GM21515 (cell line): ENCODE data around the gene C19orf47.
"Not testable (repeated sequence)": the region's sequence is repeated elsewhere in the genome, so short reads cannot be mapped to it uniquely, and the experiment has no call there.

Experiments used
- ATAC-seq: cut with Tn5 transposase; IDR thresholded peaks from one replicate; pipeline ENCODE4 v1.9.1; 2021; ENCODE audit not compliant: unreplicated experiment

The C19orf47 gene

GRCh38 chr19:40355975-40356680 is 7.9 kb upstream of the C19orf47 start:
- ATAC-seq: no peak

GRCh38 chr19:40348961-40349507 is 837 bp upstream of the C19orf47 start:
- peak; percentile 1 for ATAC-seq

GRCh38 chr19:40344422-40344821 is 3.8 kb downstream of the C19orf47 start:
- ATAC-seq: no peak

DNA sequence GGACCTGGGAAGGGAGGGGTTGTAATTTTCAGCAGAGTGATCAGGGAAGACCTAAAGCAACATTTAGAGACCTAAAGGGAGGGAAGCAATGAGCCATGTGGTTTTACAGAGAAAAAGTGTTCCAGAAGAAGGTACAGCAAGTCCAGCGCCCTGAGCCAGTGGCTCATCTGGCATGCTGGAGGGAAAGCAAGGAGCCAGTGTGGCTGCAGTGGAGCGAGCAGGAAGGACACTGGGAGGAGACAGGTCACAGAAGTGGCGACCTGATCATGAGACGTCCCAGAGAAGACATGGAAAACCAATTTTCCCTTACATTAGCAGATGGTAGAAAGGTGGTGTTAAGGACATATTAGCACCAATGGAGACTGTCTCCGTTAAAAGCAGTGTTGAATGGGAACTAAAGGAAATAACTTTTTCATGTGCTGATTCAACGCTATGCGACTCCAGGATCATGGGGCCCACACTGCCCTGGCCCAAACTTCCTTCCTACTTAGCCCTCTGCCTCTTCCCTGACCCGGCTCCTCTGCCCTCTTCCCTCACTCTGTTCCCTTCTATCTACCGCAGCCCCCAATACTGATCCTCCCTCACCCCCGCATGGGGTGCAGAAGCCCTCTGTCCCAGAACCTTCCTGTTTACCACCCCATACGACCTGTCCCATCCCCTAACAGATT is 5.4 kb downstream of the C19orf47 start:
- ATAC-seq: no peak

DNA sequence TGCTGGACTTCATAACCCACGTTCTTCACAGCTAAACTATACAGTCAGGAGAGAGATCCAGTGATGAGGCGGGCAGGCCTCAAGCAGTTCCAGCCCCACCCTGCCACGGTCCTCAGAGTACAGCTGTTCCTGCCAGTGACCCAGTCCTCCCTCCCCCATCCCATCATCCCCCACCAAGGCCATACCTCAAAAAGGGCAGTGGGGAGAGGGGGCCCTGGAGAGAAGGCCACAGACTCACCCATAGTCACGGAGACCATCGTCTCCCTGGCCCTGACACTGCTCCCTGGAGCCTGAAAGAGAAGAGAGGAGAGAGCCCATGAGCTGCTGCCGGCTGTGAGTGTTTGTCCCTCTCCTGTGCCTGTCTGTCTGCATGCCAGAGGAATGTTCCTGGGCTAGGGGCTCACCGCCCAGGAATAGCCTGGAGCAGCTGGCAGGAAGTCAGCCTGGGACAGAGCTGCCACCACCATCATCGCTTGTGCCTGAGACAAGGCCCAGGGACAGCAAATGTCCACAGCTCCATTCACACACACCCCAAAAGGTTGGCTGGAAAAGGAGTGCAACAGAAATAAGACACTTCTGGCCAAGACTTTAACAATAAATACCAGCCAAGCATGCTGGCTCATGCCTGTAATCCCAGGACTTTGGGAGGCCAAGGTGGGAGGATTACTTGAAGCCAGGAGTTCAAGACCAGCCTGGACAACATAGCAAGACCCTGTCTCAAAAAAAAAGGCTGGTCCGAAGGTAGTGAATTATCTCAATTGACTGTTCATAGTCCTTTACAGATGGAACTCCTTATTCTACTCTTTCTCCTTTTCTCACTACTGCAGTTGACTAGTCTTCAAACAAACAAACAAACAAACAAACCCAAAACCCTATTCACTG is 6.4 kb downstream of the C19orf47 start:
- ATAC-seq: no peak

- no peak for ATAC-seq
These were observed 9.0 kb downstream of the C19orf47 start for GRCh38 chr19:40339018-40339728.

DNA sequence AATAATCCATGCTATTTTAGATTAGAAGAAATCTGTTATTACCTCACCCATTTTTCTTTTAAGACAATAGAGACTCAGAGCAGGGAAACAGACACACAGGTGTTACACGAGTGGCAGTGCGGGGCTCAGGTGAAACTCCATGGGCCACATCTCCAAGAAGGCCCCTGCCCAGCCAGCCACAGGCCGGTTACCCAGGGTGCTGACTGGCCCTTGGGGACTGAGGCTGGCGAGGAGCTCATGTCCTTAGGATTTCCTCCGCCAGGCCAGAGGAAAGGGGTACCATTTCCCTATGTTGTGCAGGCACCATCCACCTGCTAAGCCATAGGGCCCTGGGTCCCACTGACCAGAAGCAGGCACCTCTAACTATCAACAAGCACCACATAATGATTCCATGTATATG is 10.6 kb downstream of the C19orf47 start:
- ATAC-seq: no peak

GRCh38 chr19:40337107-40337506 is 11.1 kb downstream of the C19orf47 start:
- no peak for ATAC-seq

GRCh38 chr19:40336601-40336900 is 11.6 kb downstream of the C19orf47 start:
- ATAC-seq: no peak

DNA sequence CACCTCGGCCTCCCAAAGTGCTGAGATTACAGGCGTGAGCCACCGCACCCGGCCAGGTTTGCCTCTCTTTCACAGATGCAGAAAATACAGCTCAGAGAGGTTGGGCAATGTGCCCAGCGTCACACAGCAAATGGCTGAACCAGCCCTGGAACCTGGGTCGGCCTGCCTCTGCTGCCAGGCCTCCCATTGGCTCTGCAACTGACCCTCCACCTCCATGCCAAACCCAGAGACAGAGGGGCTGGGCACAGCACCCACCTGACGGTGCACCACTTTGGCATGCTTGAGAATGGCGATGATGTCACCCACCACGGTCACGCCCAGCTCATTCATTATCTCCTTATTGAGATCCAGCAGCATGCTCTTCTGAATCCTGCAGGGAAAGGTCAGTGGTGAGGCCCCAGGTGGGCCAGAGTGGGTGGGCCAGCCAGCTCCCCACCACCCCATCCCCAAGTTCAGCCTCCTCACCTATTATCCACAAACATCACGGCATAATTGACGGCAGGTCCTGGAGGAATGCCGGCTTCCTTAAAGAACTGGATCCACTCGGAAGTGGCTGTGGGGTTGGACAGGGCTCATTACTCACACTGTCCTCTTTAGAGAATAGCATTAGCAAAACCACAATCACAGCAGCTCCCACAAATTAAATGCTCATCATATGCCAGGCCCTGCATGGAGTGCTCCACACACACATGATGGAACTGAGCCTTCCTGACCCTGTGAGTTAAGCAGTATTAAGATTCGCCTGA is 12.2 kb downstream of the C19orf47 start:
- no peak for ATAC-seq

GRCh38 chr19:40335101-40335500 is 13.1 kb downstream of the C19orf47 start:
- no peak for ATAC-seq

DNA sequence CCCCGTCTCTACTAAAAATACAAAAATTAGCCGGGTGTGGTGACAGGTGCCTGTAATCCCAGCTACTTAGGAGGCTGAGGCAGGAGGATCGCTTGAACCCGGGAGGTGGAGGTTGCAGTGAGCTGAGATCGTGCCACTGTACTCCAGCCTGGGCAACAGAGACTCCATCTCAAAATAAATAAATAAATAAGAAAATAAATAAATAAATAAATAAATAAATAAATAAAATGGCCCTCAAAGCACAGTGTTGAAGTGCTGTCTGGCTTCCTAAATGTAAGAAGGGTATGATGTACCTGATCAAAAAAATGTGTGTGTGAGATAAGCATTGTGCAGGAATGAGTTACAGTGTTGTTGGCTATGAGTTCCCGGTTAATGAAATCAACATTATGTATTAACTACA is 15.1 kb downstream of the C19orf47 start:
- not testable (repeated sequence) for ATAC-seq

DNA sequence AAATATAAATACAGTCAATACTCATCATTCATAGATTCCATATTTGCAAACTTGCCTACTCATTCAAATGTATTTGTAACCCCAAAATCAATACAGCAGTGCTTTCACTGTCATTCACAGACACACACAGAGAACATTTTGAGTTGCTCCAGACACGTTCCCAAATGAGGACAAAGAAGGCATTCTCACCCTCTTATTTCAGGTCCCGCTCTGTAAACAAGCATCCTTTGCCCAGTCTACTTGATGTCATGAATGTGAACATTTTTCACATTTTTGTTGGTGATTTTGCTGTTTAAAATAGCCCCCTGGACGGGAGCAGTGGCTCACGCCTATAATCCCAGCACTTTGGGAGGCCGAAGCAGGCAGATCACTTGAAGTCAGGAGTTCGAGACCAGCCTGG is 15.5 kb downstream of the C19orf47 start:
- ATAC-seq: no peak

DNA sequence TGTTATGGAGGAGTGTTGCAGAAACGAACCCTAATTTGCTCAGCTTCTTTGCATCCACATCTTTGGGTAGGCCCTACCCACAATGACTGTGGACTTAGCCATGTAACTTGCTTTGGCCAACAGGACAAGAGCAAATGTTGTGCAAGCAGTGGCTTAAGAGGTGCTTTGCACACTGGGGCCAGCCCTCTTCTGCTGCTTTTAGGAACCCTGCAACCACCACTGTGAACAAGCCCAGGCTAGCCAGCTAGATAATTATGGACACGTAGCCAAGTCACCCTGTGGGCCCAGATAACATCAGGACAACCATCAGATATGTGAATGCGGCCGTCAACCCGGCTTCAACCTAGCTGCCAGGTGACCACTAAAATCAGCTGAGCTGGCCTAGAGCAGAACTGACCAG is 17.1 kb downstream of the C19orf47 start:
- ATAC-seq: no peak

DNA sequence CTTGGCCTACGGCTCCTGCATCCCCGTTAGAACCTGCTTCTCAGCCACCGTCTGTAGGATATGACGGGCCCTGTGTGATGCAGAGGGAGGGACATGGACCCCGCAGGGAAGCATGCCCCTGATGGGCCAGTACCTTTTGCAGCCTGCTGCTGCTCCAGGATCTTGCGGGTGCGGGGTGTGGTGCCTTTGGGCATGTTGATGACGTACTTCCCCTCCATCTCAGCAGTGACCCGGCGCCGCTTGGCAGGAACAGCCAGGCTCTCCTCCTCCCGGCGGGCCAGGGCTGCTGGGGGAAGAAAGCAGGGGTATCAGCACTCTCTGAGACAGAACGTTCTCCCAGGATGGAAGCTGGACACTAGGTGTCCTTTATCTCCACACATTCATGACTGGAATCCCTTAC is 22.0 kb downstream of the C19orf47 start:
- ATAC-seq: no peak

DNA sequence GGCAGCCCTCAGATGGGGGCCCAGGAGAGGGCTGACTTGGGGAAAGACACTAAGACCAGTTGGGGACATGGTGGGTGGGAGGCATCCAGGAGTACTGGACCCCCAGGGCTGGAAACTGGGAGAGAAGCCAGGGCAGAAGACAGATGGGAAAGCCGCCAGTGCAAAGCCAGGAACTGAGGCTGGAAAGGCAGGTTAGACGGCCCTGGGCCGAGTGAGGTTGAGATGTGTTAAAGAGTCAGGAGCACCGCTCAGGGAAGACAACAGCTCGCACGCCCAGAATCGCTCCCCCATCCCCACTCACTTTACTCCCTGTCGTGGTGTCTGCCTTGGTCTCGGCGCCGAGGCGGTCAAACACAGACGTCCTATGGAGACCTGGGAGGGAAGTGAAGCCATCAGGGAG is 24.5 kb downstream of the C19orf47 start:
- ATAC-seq: no peak

- ATAC-seq: no peak
These were observed 25.1 kb downstream of the C19orf47 start for GRCh38 chr19:40322951-40323615.

DNA sequence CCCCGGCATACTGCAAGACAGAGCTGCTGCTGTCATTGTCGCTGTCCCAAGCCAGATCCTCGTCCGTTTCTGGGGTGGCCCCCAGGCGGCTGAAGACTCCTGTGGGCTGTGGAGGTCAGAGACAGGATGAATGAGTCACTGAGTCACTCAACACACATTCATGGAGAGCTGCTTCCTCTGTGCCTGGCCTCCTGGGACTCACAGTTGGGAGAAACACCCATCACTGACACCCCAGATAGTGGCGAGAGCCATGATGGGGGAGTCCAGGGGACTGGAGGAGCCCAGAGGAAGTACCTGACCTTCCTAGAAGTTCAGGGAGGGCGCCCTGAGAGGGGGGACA is 26.0 kb downstream of the C19orf47 start:
- ATAC-seq: no peak

DNA sequence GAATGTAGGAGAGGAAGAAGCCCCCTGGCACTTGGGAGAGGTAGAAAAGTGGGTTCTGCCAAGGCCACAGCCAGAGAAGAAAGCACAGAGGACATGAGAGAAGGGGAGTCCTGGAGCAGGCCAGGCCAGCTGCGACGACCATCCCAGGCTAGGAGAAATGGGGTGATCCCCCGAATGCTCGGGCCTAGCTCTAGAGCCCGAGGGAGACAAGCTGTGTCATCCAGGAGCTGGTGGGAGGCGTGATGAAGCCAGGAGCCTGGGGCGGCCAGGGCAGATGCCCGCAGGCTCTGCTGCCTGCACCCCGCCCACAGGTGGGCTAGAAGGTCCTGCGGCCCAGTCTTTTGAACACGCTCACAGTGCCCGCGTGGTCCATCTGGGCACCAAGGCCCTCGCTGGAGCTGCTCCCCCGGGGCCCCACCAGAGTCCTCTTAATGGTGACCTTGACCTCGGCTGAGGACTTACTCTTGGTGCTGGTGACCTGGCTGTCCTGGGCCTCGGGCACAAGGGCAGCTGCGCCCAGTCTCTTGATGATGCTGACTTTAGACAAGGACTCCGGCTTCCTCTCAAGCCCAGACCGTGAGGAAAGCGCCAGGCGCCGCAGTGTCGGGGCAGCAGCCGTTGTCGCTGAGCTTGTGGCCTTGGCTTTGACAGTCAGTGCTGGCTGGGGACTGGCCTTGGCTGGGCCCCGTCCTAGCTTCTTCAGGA is 26.5 kb downstream of the C19orf47 start:
- ATAC-seq: no peak
